IMR-90 (cell line): ENCODE results near the gene WDR89. TPM values are rescaled to one million over a fixed set of nuclear protein-coding genes. Genes with fewer than 3 reads are reported as not detected.
A peak's percentile ranks its signal among the peaks of the same experiment; 100 is the strongest.

Source experiments
- ATAC-seq: fragments of 200-7000 bp; cut with Tn5 transposase; 2 replicates; pipeline ENCODE4 v1.9.1; 2020; ENCODE audit warnings: low read depth, mild to moderate bottlenecking, moderate library complexity
- BruUV-seq: library from RNA; stranded (reverse); fragments of 400-500 nt; replicated peaks from 2 replicates; lab custom pipeline; 2021; lab: Mats Ljungman, UMichigan
- CTCF ChIA-PET: fragments of 300-600 bp; formaldehyde crosslinking; extraction: SDS; loops from one replicate; lab custom pipeline; 2021; ENCODE audit warnings: antibody characterized with exemption; lab: Yijun Ruan, JAX
- POLR2A ChIA-PET: fragments of 300-600 bp; sonication (Branson Sonifier 250); formaldehyde crosslinking; loops from one replicate; lab custom pipeline; 2022; ENCODE audit warnings: antibody characterized with exemption; ENCODE audit not compliant: unreplicated experiment; lab: Charles Lee
- DNase-seq: peaks from one replicate; pipeline ENCODE4 v3.0.0; 2013
- H2AFZ ChIP-seq: replicated peaks from 2 replicates; pipeline ENCODE3; 2013; ENCODE audit warnings: low read length, mild to moderate bottlenecking; ENCODE audit not compliant: poor library complexity
- H2AK5ac ChIP-seq: 2 replicates; pipeline ENCODE4 v1.6.1; 2013; ENCODE audit warnings: low read depth, low read length, inconsistent platforms
- H2AK9ac ChIP-seq: replicated peaks from 2 replicates; pipeline ENCODE3; 2013; ENCODE audit warnings: mild to moderate bottlenecking, low read depth, low read length, moderate library complexity; ENCODE audit not compliant: poor library complexity
- H2BK120ac ChIP-seq: 2 replicates; pipeline ENCODE4 v1.6.1; 2013; ENCODE audit warnings: low read depth, low read length, inconsistent platforms
- H2BK15ac ChIP-seq: 3 replicates; pipeline ENCODE4 v1.6.1; 2013; ENCODE audit warnings: low read depth, low read length, inconsistent platforms
- H2BK20ac ChIP-seq: 2 replicates; pipeline ENCODE4 v1.6.1; 2013; ENCODE audit warnings: low read depth, mild to moderate bottlenecking, inconsistent platforms, low read length, moderate library complexity
- H2BK5ac ChIP-seq: 2 replicates; pipeline ENCODE4 v1.6.1; 2013; ENCODE audit warnings: mild to moderate bottlenecking, low read depth, low read length, inconsistent platforms; ENCODE audit not compliant: poor library complexity, severe bottlenecking
- H3K14ac ChIP-seq: replicated peaks from 2 replicates; pipeline ENCODE4 v1.6.1; 2013; ENCODE audit warnings: low read depth, low read length, inconsistent platforms
- H3K18ac ChIP-seq: 2 replicates; pipeline ENCODE4 v1.6.1; 2013; ENCODE audit warnings: low read depth, low read length, control low read depth
- H3K23ac ChIP-seq: 2 replicates; pipeline ENCODE4 v1.6.1; 2013; ENCODE audit warnings: low read depth, low read length, inconsistent platforms
- H3K27ac ChIP-seq: 2 replicates; pipeline ENCODE4 v1.5.1; 2013; ENCODE audit warnings: mild to moderate bottlenecking, control low read depth, low read length; ENCODE audit not compliant: insufficient read depth
- H3K27me3 ChIP-seq: 2 replicates; pipeline ENCODE4 v1.6.1; 2013; ENCODE audit warnings: low read length; ENCODE audit not compliant: control insufficient read depth, insufficient read depth
- H3K36me3 ChIP-seq: 2 replicates; pipeline ENCODE4 v1.6.1; 2013; ENCODE audit warnings: low read length, mixed read lengths; ENCODE audit not compliant: control insufficient read depth, insufficient read depth
- H3K4ac ChIP-seq: 2 replicates; pipeline ENCODE4 v1.6.1; 2013; ENCODE audit warnings: low read depth, low read length, inconsistent platforms
- H3K4me1 ChIP-seq: 2 replicates; pipeline ENCODE4 v1.6.1; 2013; ENCODE audit warnings: low read length, mixed read lengths; ENCODE audit not compliant: control insufficient read depth, insufficient read depth
- H3K4me2 ChIP-seq: 2 replicates; pipeline ENCODE4 v1.6.1; 2013; ENCODE audit warnings: low read depth, mild to moderate bottlenecking, control low read depth, low read length, moderate library complexity
- H3K4me3 ChIP-seq: 2 replicates; pipeline ENCODE4 v1.5.1; 2013; ENCODE audit warnings: low read depth, mild to moderate bottlenecking, control low read depth, low read length, moderate library complexity; ENCODE audit not compliant: insufficient read depth
- H3K56ac ChIP-seq: 2 replicates; pipeline ENCODE4 v1.6.1; 2013; ENCODE audit warnings: low read length, inconsistent platforms; ENCODE audit not compliant: insufficient read depth; ENCODE audit errors: extremely low read depth
- H3K79me1 ChIP-seq, 2 experiments: 2 replicates each; pipeline ENCODE4 v1.6.1; 2013; ENCODE audit warnings: low read length in 2 of 2, inconsistent platforms in 1 of 2, low read depth in 1 of 2
- H3K9ac ChIP-seq: 2 replicates; pipeline ENCODE4 v1.6.1; 2013; ENCODE audit warnings: low read depth, low read length, control low read depth
- H3K9me1 ChIP-seq: 2 replicates; pipeline ENCODE4 v1.6.1; 2013; ENCODE audit warnings: low read length, inconsistent platforms; ENCODE audit not compliant: insufficient read depth
- H3K9me3 ChIP-seq: 2 replicates; pipeline ENCODE4 v1.6.1; 2013; ENCODE audit warnings: low read length; ENCODE audit not compliant: control insufficient read depth, insufficient read depth
- H4K20me1 ChIP-seq: 2 replicates; pipeline ENCODE4 v1.6.1; 2013; ENCODE audit warnings: low read length, inconsistent platforms; ENCODE audit not compliant: insufficient read depth
- H4K5ac ChIP-seq: 2 replicates; pipeline ENCODE4 v1.6.1; 2013; ENCODE audit warnings: mild to moderate bottlenecking, low read depth, low read length, control low read depth
- H4K8ac ChIP-seq, 2 experiments: 2 replicates each; pipeline ENCODE4 v1.6.1; 2013; ENCODE audit warnings: low read depth in 2 of 2, low read length in 2 of 2, control low read depth in 1 of 2, inconsistent platforms in 1 of 2
- H4K91ac ChIP-seq: 2 replicates; pipeline ENCODE4 v1.6.1; 2013; ENCODE audit warnings: low read depth, low read length, inconsistent platforms; ENCODE audit not compliant: insufficient read depth
- BHLHE40 ChIP-seq: fragments of 150-350 bp; IDR thresholded peaks from 2 replicates; pipeline ENCODE4 v1.6.1; 2016; ENCODE audit warnings: mild to moderate bottlenecking, low read depth, low read length
- CEBPB ChIP-seq: IDR thresholded peaks from 2 replicates; pipeline ENCODE4 v1.6.1; 2012; ENCODE audit warnings: low read depth, low read length, improper control_type of control experiment
- CHD1 ChIP-seq: IDR thresholded peaks from 2 replicates; pipeline ENCODE4 v1.6.1; 2012; ENCODE audit warnings: low read depth, low read length, improper control_type of control experiment
- CTCF ChIP-seq: conservative IDR thresholded peaks from 2 replicates; pipeline ENCODE4 v1.5.1; 2012; ENCODE audit warnings: mild to moderate bottlenecking, low read depth, low read length, improper control_type of control experiment
- ELK1 ChIP-seq: fragments of 150-350 bp; IDR thresholded peaks from 2 replicates; pipeline ENCODE4 v1.6.1; 2016; ENCODE audit warnings: low read depth, mild to moderate bottlenecking, low read length, moderate library complexity, borderline replicate concordance
- FOS ChIP-seq: fragments of 150-350 bp; IDR thresholded peaks from 2 replicates; pipeline ENCODE4 v1.6.1; 2016; ENCODE audit warnings: low read depth, low read length
- MAFK ChIP-seq: IDR thresholded peaks from 2 replicates; pipeline ENCODE4 v1.6.1; 2012; ENCODE audit warnings: low read depth, low read length, improper control_type of control experiment
- MAZ ChIP-seq: IDR thresholded peaks from 2 replicates; pipeline ENCODE4 v1.6.1; 2012; ENCODE audit warnings: low read depth, mild to moderate bottlenecking, low read length, improper control_type of control experiment, moderate library complexity, borderline replicate concordance
- MXI1 ChIP-seq: IDR thresholded peaks from 2 replicates; pipeline ENCODE4 v1.6.1; 2012; ENCODE audit warnings: low read depth, mild to moderate bottlenecking, low read length, moderate library complexity, borderline replicate concordance
- NFE2L2 ChIP-seq: fragments of 150-350 bp; IDR thresholded peaks from 2 replicates; pipeline ENCODE4 v1.6.1; 2016; ENCODE audit warnings: low read depth, mild to moderate bottlenecking, low read length
- POLR2A ChIP-seq: IDR thresholded peaks from 2 replicates; pipeline ENCODE4 v1.6.1; 2012; ENCODE audit warnings: mild to moderate bottlenecking, low read depth, low read length
- RAD21 ChIP-seq: IDR thresholded peaks from 2 replicates; pipeline ENCODE4 v1.6.1; 2012; ENCODE audit warnings: low read length, improper control_type of control experiment
- RCOR1 ChIP-seq: IDR thresholded peaks from 2 replicates; pipeline ENCODE4 v1.6.1; 2012; ENCODE audit warnings: mild to moderate bottlenecking, low read length, improper control_type of control experiment; ENCODE audit not compliant: insufficient replicate concordance
- RFX5 ChIP-seq: IDR thresholded peaks from 2 replicates; pipeline ENCODE4 v1.8.0; 2012; ENCODE audit warnings: low read depth, mild to moderate bottlenecking, low read length, moderate library complexity
- SMC3 ChIP-seq: fragments of 150-350 bp; IDR thresholded peaks from 2 replicates; pipeline ENCODE4 v1.6.1; 2016; ENCODE audit warnings: low read depth, mild to moderate bottlenecking, antibody characterized with exemption, low read length, moderate library complexity
- USF2 ChIP-seq: fragments of 150-350 bp; IDR thresholded peaks from 2 replicates; pipeline ENCODE4 v1.6.1; 2017; ENCODE audit warnings: mild to moderate bottlenecking, antibody characterized with exemption, low read length, low read depth
- WGBS, 2 experiments: methylation state at CpG; one replicate each; pipeline versions ENCODE4 v1.1.5 to v1.1.7; 2013; ENCODE audit warnings: missing lambda C conversion rate in 2 of 2; ENCODE audit not compliant: insufficient read length in 1 of 2; ENCODE audit errors: extremely low coverage in 2 of 2; 5-methylcytosine and 5-hydroxymethylcytosine counted together
- dilution Hi-C: fragments of 300-500 bp; cut with HindIII; formaldehyde crosslinking; loops from one replicate; pipeline ENCODE4 v1.14.3; 2018; ENCODE audit warnings: low sequenced_read_pairs; ENCODE audit not compliant: unreplicated experiment
- in situ Hi-C: fragments of 300-500 bp; cut with MboI; formaldehyde crosslinking; loops from 3 replicates; pipeline ENCODE4 v1.14.3; 2019; ENCODE audit warnings: low sequenced_read_pairs, inconsistent platforms, mixed read lengths
- intact Hi-C: fragments of 100-400 bp; cut with micrococcal nuclease; formaldehyde crosslinking; loops from 2 replicates; pipeline ENCODE4 v1.10.0; 2022
- polyA plus RNA-seq, 3 experiments: library from polyadenylated mRNA; depleted of rRNA; stranded (reverse); fragments of >200 nt; gene quantifications; 2 replicates each; pipeline ENCODE4 v1.2.3, GENCODE V29; 2012; ENCODE audit warnings: low replicate concordance in 1 of 3
- total RNA-seq: library from RNA; depleted of rRNA; stranded (reverse); fragments of >200 nt; gene quantifications from 2 replicates; pipeline ENCODE4 v1.2.3, GENCODE V29; 2012

Gene WDR89
- total and polyA plus RNA-seq, 2 of the 4 experiments (the other 2 are of a cell fraction) = 4.3 to 10.2 TPM

- H2BK15ac ChIP-seq = no peak overlapping the region
- in situ Hi-C loops = no loop called here
Observed at GRCh38 chr14:63654346-63654745, 12.7 kb upstream of the WDR89 start.

More at GRCh38 chr14:63654346-63654745, 12.7 kb upstream of the WDR89 start:
- POLR2A ChIA-PET = no interaction called here
- no peak overlapping the region for H3K4ac ChIP-seq
- H3K14ac ChIP-seq = no peak overlapping the region
- no peak overlapping the region for H2BK120ac ChIP-seq
- H3K79me1 ChIP-seq = no peaks in the 10 kb centered on the region
- H2AFZ ChIP-seq = no peak overlapping the region
- no peaks in the 10 kb centered on the region; the same call in 1 of the 2 replicates for H3K4me1 ChIP-seq
- H3K18ac ChIP-seq = no peak overlapping the region
- TF ChIP-seq POLR2A (no peak), CTCF (no peak), CEBPB (no peak), ELK1 (no peak), RAD21 (no peak), FOS (no peak), MAZ (no peak), USF2 (no peak), CHD1 (no peak), SMC3 (no peak), NFE2L2 (no peak), MXI1 (no peak), RCOR1 (no peak), BHLHE40 (no peak), RFX5 (no peak), MAFK (no peak)
- H3K9me1 ChIP-seq = no peaks in the 10 kb centered on the region
- intact Hi-C loops (no loop called here), dilution Hi-C loops (no loop called here)
- peak; percentile 74 for DNase-seq
- peak; percentile 72 for ATAC-seq
- no peaks in the 10 kb centered on the region for H4K20me1 ChIP-seq
- CTCF ChIA-PET = no interaction called here
- no peak overlapping the region for H4K5ac ChIP-seq
- no peak overlapping the region for H3K4me3 ChIP-seq
- no peak overlapping the region for H3K23ac ChIP-seq
- no peak overlapping the region for H2BK20ac ChIP-seq
- BruUV-seq = no TSS peak
- no peaks in the 10 kb centered on the region for H3K27me3 ChIP-seq
- no peak overlapping the region for H4K91ac ChIP-seq
- no peak overlapping the region for H2AK9ac ChIP-seq
- no peak overlapping the region for H2AK5ac ChIP-seq
- H3K27ac ChIP-seq = no peak overlapping the region
- H3K9ac ChIP-seq = no peak overlapping the region
- no peaks in the 10 kb centered on the region for H3K36me3 ChIP-seq
- no peak overlapping the region for H3K56ac ChIP-seq
- H4K8ac ChIP-seq = no peak overlapping the region
- no CpG with 5 or more reads among the region's 2 CpGs for WGBS, 2 experiments
- no peak overlapping the region for H2BK5ac ChIP-seq
- H3K4me2 ChIP-seq = no peak overlapping the region
- H3K9me3 ChIP-seq = no peaks in the 10 kb centered on the region
